Fibroblast of villous mesenchyme (primary cell): ENCODE data around the gene KRTAP5-8. TPM values are rescaled to one million over a fixed set of nuclear protein-coding genes. Genes with fewer than 3 reads are reported as not detected.
"Not testable (repeated sequence)": the region's sequence is repeated elsewhere in the genome, so short reads cannot be mapped to it uniquely, and the experiment has no call there.

Experiments
- DNase-seq: peaks from one replicate; pipeline ENCODE4 v3.0.0-alpha.2; 2010; ENCODE audit warnings: low read depth
- H3K4me3 ChIP-seq: 2 replicates; pipeline ENCODE4 v1.5.1; 2011; ENCODE audit warnings: low read depth, mild to moderate bottlenecking, low read length
- CTCF ChIP-seq: IDR thresholded peaks from 2 replicates; pipeline ENCODE4 v1.5.1; 2012; ENCODE audit warnings: low read depth, mild to moderate bottlenecking, low read length; ENCODE audit not compliant: insufficient read depth
- small RNA-seq: library from RNA; depleted of rRNA; stranded (forward); fragments of <200 nt; gene quantifications from one replicate; pipeline ENCODE3, GENCODE V24; 2012
- total RNA-seq: library from RNA; depleted of rRNA; stranded (reverse); fragments of >200 nt; gene quantifications from 2 replicates; pipeline ENCODE4 v1.2.3, GENCODE V29; 2012

The KRTAP5-8 gene
- total RNA-seq, 1 donor: not detected

DNA sequence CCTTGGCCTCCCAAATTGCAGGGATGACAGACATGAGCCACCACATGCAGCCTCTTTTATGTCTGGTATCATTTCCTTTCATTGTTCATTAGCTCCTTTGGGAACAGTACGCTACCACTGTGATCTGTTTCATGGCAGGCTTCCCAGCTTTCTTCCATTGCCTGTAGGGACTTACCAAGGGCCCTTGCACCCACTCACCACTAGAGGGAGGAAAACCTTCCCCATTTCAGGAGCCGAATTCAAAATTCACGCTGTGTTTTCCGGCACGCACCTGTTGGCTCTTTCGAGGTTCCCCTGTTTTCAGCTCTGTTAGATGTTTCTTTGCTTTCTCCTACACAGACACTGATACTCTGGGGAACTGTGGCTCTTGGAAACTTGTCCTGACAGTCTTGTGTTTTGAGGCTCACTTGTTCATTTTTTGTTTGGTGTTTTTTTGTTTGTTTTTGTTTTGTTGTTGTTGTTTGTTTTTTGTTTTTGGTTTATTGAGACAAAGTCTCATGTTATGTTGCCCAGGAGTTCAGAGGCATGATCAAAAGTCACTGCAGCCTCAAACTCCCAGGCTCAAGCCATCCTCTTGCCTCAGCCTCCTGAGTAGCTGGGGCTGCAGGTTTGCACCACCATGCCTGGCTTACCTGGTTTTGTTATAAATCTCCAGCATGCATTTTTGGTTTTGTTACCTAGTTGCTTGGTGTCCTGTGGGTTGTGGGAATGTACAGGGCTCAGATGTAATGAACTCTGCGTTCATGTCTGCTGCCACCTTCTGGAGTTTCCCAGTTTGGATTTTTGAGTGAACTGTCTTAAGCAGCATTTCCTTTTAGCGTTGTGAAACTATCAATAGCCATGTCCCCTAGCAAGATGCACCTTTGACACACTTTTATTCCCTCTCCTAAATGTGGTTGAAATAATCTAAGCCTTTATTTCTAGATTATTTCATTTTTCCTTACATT lies 42.5 kb downstream of the KRTAP5-8 start:
- DNase-seq: peak; percentile 59
- no peak overlapping the region for H3K4me3 ChIP-seq
- TF ChIP-seq CTCF: peak; percentile 89

GRCh38 chr11:71581826-71582225 lies 44.0 kb downstream of the KRTAP5-8 start:
- TF ChIP-seq CTCF: no peak
- H3K4me3 ChIP-seq: no peak overlapping the region
- DNase-seq: no peak

- no peak within 1 kb of the TSS for H3K4me3 ChIP-seq
- no peak for TF ChIP-seq CTCF
- DNase-seq: no peak
Observed at GRCh38 chr11:71582309-71582895, 44.6 kb downstream of the KRTAP5-8 start, which contains the start of gene KRTAP5-11. TSS of gene KRTAP5-11 (minus strand) at chr11:71582875. CDS start at chr11:71582837, 38 bp downstream.

DNA sequence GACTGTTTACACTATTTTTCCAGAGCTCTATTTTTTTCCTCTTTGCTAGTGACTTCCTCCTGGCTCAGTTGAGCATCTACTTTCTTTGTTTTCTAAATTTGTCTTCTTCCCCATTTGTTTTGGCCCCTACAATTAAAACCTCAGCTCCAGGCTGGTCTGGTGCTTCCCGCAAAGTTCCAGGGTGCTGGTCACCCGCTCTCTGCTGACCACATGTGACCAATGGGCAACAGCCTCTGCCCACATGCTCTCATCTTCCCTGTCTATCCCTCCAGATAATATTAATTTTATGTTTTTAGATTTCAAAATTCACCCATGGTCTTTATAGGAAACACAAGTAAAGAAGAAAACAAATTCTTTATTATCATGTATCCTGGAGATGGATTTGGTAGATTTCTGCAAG lies 45.1 kb downstream of the KRTAP5-8 start:
- H3K4me3 ChIP-seq, DNase-seq: not testable (repeated sequence)

- H3K4me3 ChIP-seq, DNase-seq: not testable (repeated sequence)
Observed at GRCh38 chr11:71585673-71586072, 47.8 kb downstream of the KRTAP5-8 start.

DNA sequence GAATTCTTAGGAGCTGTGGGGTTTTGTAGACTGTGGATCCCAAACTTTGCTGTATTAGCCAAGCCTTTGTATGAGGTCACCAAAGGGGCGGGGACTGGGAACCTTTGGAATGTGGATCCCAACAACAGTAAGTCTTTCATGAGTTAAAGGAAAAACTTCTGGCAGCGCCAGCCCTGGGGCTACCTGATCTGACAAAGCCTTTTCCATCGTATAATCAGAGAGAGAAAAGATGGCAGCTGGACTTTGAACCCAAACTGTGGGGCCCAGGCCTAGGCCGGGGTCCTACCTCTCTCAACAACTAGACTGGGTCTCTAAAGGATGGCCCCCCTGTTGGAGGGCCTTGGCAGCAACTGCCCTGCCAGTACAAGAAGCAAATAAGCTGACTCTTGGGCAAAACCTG lies 50.5 kb downstream of the KRTAP5-8 start:
- not testable (repeated sequence) for DNase-seq, H3K4me3 ChIP-seq

Small RNA genes within 50 kb of the gene (small RNA-seq; reads per million reads assigned to genes)
- gene AP000867.1 (not detected), gene KRTAP5-14P (not detected)

Other genes starting within 250 kb of the KRTAP5-8 start
- 94.1 and 101 TPM in 2 replicates for gene DHCR7, start 89.6 kb upstream of the KRTAP5-8 start, total RNA-seq
- 53.5 and 71.2 TPM in 2 replicates for gene NADSYN1, start 84.8 kb upstream of the KRTAP5-8 start, total RNA-seq
- gene KRTAP5-7, start 10.8 kb upstream of the KRTAP5-8 start, total RNA-seq: not detected in 2 replicates
- gene KRTAP5-9, start 10.4 kb downstream of the KRTAP5-8 start, total RNA-seq: 0.32 TPM in 1 of 2 replicates, not detected in the other
- not detected in 2 replicates for gene KRTAP5-10, start 27.5 kb downstream of the KRTAP5-8 start, total RNA-seq
- not detected in 2 replicates for gene KRTAP5-11, start 44.9 kb downstream of the KRTAP5-8 start, total RNA-seq